ENCODE data around the gene SYNGR4.

DNA sequence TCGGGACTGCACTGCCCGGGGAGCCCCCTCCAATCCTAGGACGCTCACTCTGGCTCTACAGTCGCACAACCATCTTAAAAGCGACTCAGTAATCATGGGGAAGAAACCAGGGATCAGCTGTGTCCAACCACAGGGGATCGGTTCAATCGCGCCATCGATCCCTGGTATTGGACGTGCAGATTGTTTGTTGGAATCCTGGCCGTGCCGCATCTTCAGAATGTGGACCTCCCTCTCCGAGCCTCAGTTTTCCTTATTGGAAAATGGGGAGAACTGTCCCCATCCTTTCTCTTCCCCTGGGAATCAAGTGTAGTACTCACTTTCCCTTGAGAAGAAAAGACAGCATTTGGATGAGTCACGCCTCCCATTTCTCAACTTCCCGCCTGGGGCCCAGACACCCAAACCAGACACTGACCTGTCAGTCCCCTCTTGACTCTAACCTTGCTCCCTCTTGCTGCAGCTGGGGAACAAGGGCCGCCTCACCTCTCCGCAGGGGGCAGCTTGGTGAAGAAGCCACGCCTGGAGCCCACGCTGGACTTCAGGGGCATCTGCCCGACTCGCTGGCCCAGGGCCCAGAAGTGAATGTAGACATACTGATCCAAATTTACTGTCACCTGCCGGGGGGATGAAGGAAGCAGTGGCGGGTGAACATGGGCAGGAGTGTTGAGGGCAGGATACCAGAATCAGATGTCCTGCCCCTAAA is 21.2 kb upstream of the SYNGR4 start:
- no peak for TF ChIP-seq SP1 (IDR thresholded peaks at IDR 0.05; ENCODE audit: low read depth)
- no peak for TF ChIP-seq POLR2AphosphoS5 (IDR thresholded peaks at IDR 0.05; ENCODE audit: low read depth, low read length)
- TF ChIP-seq POLR2A (IDR thresholded peaks at IDR 0.05; ENCODE audit: borderline replicate concordance, extremely low read depth, insufficient read depth, insufficient read length) = no peak
- TF ChIP-seq YY1 (IDR thresholded peaks at IDR 0.05; ENCODE audit: extremely low read depth, insufficient replicate concordance, low read depth, low read length) = no peak
- TF ChIP-seq, protein P1, sequence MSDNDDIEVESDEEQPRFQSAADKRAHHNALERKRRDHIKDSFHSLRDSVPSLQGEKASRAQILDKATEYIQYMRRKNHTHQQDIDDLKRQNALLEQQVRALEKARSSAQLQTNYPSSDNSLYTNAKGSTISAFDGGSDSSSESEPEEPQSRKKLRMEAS (IDR thresholded peaks at IDR 0.05) = no peak
- TF ChIP-seq, protein P2, sequence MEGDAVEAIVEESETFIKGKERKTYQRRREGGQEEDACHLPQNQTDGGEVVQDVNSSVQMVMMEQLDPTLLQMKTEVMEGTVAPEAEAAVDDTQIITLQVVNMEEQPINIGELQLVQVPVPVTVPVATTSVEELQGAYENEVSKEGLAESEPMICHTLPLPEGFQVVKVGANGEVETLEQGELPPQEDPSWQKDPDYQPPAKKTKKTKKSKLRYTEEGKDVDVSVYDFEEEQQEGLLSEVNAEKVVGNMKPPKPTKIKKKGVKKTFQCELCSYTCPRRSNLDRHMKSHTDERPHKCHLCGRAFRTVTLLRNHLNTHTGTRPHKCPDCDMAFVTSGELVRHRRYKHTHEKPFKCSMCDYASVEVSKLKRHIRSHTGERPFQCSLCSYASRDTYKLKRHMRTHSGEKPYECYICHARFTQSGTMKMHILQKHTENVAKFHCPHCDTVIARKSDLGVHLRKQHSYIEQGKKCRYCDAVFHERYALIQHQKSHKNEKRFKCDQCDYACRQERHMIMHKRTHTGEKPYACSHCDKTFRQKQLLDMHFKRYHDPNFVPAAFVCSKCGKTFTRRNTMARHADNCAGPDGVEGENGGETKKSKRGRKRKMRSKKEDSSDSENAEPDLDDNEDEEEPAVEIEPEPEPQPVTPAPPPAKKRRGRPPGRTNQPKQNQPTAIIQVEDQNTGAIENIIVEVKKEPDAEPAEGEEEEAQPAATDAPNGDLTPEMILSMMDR (IDR thresholded peaks at IDR 0.05 in 2 of 3, conservative IDR thresholded peaks at IDR 0.05 in 1 of 3; ENCODE audit: borderline replicate concordance in 1 of 3, insufficient read depth in 1 of 3, low read depth in 2 of 3, low read length in 2 of 3) = no peak
- no peak for TF ChIP-seq TCF7L2 (IDR thresholded peaks at IDR 0.05; ENCODE audit: borderline replicate concordance, extremely low read depth, insufficient read depth, insufficient read length)
- TF ChIP-seq SRF (IDR thresholded peaks at IDR 0.05; ENCODE audit: low read depth) = no peak
- TF ChIP-seq ZNF274 (IDR thresholded peaks at IDR 0.05; ENCODE audit: low read depth, low read length) = no peak
- no peak for TF ChIP-seq JUND (IDR thresholded peaks at IDR 0.05)
- TF ChIP-seq EZH2phosphoT487 (IDR thresholded peaks at IDR 0.05; ENCODE audit: borderline replicate concordance) = no peak
- TF ChIP-seq SIN3A (IDR thresholded peaks at IDR 0.05; ENCODE audit: low read depth) = no peak
